ENCODE data around the gene WNT11.

WNT11 gene

GRCh38 chr11:76236092-76236999 lies 30.0 kb upstream of the WNT11 start:
- POLR2A ChIA-PET, result interaction anchor here (0.8 to 4.2 kb wide), 4 partner anchors 9 to 31 kb away, joined by 3 to 60 read pairs (median 3); no protein-coding TSS in a partner anchor
- TF ChIP-seq NFRKB (IDR thresholded peaks at IDR 0.05) (no peak), CTBP1 (IDR thresholded peaks at IDR 0.05; ENCODE audit: borderline replicate concordance) (no peak), ELF4 (IDR thresholded peaks at IDR 0.05) (no peak), SP1 (IDR thresholded peaks at IDR 0.05) (no peak), FOXM1 (IDR thresholded peaks at IDR 0.05; ENCODE audit: borderline replicate concordance) (0 out of 2 replicates have a peak, but pooled peaks have one; percentile 6), TARDBP (IDR thresholded peaks at IDR 0.05) (no peak), ZNF384 (IDR thresholded peaks at IDR 0.05) (no peak), L3MBTL2 (conservative IDR thresholded peaks at IDR 0.05) (peak; percentile 32; the same call in 1 of the 2 replicates), BHLHE40 (IDR thresholded peaks at IDR 0.05; ENCODE audit: borderline replicate concordance) (no peak)
- CTCF ChIA-PET, result interaction anchor here (0.6 to 2.9 kb wide), 2 partner anchors 28 to 559 kb away, joined by 4 to 11 read pairs; no protein-coding TSS in a partner anchor
- DNase-seq (ENCODE audit: extremely low spot score), result peak; percentile 73

GRCh38 chr11:76235233-76236091 lies 29.2 kb upstream of the WNT11 start:
- TF ChIP-seq ARNT (IDR thresholded peaks at IDR 0.05) (no peak), TARDBP (IDR thresholded peaks at IDR 0.05) (peak; percentile 89)
- DNase-seq (ENCODE audit: extremely low spot score), result peak; percentile 96
- POLR2A ChIA-PET, result interaction anchor here (0.8 to 4.2 kb wide), 7 partner anchors 10 to 59 kb away, joined by 3 to 60 read pairs (median 3); no protein-coding TSS in a partner anchor
- CTCF ChIA-PET, result interaction anchor here (0.6 to 2.9 kb wide), 4 partner anchors 27 to 560 kb away, joined by 3 to 19 read pairs (median 8); no protein-coding TSS in a partner anchor

GRCh38 chr11:76234416-76235232 lies 28.3 kb upstream of the WNT11 start:
- ChIA-PET POLR2A (interaction anchor here (0.8 to 4.2 kb wide), 6 partner anchors 9 to 60 kb away, joined by 3 to 60 read pairs (median 3); no protein-coding TSS in a partner anchor), CTCF (interaction anchor here (0.6 to 2.2 kb wide), 3 partner anchors 15 to 84 kb away, joined by 3 to 19 read pairs (median 4); no protein-coding TSS in a partner anchor)
- no peak for TF ChIP-seq SUZ12 (IDR thresholded peaks at IDR 0.05)
- TF ChIP-seq L3MBTL2 (conservative IDR thresholded peaks at IDR 0.05), result peak; percentile 66
- DNase-seq (ENCODE audit: extremely low spot score), result no peak

GRCh38 chr11:76234021-76234415 lies 27.7 kb upstream of the WNT11 start:
- CTCF ChIA-PET, result interaction anchor here (0.6 to 2.2 kb wide), 2 partner anchors 15 to 25 kb away, joined by 4 to 19 read pairs; no protein-coding TSS in a partner anchor
- DNase-seq (ENCODE audit: extremely low spot score), result no peak
- TF ChIP-seq L3MBTL2 (conservative IDR thresholded peaks at IDR 0.05), result no peak
- TF ChIP-seq NFRKB (IDR thresholded peaks at IDR 0.05), result no peak
- no peak for TF ChIP-seq FOXM1 (IDR thresholded peaks at IDR 0.05; ENCODE audit: borderline replicate concordance)
- no peak for TF ChIP-seq HDGF (IDR thresholded peaks at IDR 0.05; ENCODE audit: borderline replicate concordance)
- TF ChIP-seq LEF1 (IDR thresholded peaks at IDR 0.05; ENCODE audit: borderline replicate concordance), result no peak
- TF ChIP-seq SUZ12 (IDR thresholded peaks at IDR 0.05), result no peak
- TF ChIP-seq CTBP1 (IDR thresholded peaks at IDR 0.05; ENCODE audit: borderline replicate concordance), result no peak
- TF ChIP-seq ELF4 (IDR thresholded peaks at IDR 0.05), result no peak
- no peak for TF ChIP-seq FOXA1 (IDR thresholded peaks at IDR 0.05)
- no peak for TF ChIP-seq FOXK2 (IDR thresholded peaks at IDR 0.05)
- POLR2A ChIA-PET, result interaction anchor here (1.3 to 4.2 kb wide), 3 partner anchors 8 to 23 kb away, joined by 3 to 60 read pairs (median 7); no protein-coding TSS in a partner anchor

- ChIA-PET POLR2A (interaction anchor here (4.2 kb wide), 1 partner anchor 23 kb away, joined by 60 read pairs; no protein-coding TSS in a partner anchor), CTCF (interaction anchor here (2.2 kb wide), 1 partner anchor 25 kb away, joined by 19 read pairs; no protein-coding TSS in a partner anchor)
- no peak for TF ChIP-seq LEF1 (IDR thresholded peaks at IDR 0.05; ENCODE audit: borderline replicate concordance)
- TF ChIP-seq FOXM1 (IDR thresholded peaks at IDR 0.05; ENCODE audit: borderline replicate concordance), result no peak
- no peak for TF ChIP-seq HDGF (IDR thresholded peaks at IDR 0.05; ENCODE audit: borderline replicate concordance)
- TF ChIP-seq FOXA1 (IDR thresholded peaks at IDR 0.05), result no peak
- no peak for TF ChIP-seq SP1 (IDR thresholded peaks at IDR 0.05)
- TF ChIP-seq ZNF384 (IDR thresholded peaks at IDR 0.05), result no peak
- TF ChIP-seq L3MBTL2 (conservative IDR thresholded peaks at IDR 0.05), result no peak
- no peak for TF ChIP-seq PKNOX1 (IDR thresholded peaks at IDR 0.05)
- no peak for TF ChIP-seq FOXK2 (IDR thresholded peaks at IDR 0.05)
- no peak for TF ChIP-seq SUZ12 (IDR thresholded peaks at IDR 0.05)
- no peak for TF ChIP-seq BHLHE40 (IDR thresholded peaks at IDR 0.05; ENCODE audit: borderline replicate concordance)
- TF ChIP-seq NFRKB (IDR thresholded peaks at IDR 0.05), result no peak
- TF ChIP-seq ELF4 (IDR thresholded peaks at IDR 0.05), result no peak
- TF ChIP-seq ARNT (IDR thresholded peaks at IDR 0.05), result no peak
- no peak for DNase-seq (ENCODE audit: extremely low spot score)
Measured at GRCh38 chr11:76233196-76233921, 27.1 kb upstream of the WNT11 start.

Data from HEK293T (cell line).